Measurements from ENCODE around the gene CELF5. TPM values are rescaled to one million over a fixed set of nuclear protein-coding genes. Genes with fewer than 3 reads are reported as not detected.

Gene CELF5
- total and polyA plus RNA-seq, 9 donors = 1.3 to 6.4 (median 2.8) TPM

GRCh38 chr19:3208317-3209207, 15.9 kb upstream of the CELF5 start:
- Histone ChIP-seq H3K27ac (no peak overlapping the region), H3K36me3 (no peaks in the 10 kb centered on the region), H3K9me3 (no peaks in the 10 kb centered on the region), H3K4me1 (ENCODE audit: insufficient read depth) (no peaks in the 10 kb centered on the region), H3K27me3 (no peaks in the 10 kb centered on the region), H3K4me3 (no peak overlapping the region)
- TF ChIP-seq EP300 (IDR thresholded peaks at IDR 0.05) (no peak), CTCF (IDR thresholded peaks at IDR 0.05) (no peak), POLR2A (IDR thresholded peaks at IDR 0.05) (no peak)
- intact Hi-C loops (cut with DNase I) = no loop called here
- WGBS, 3 donors = 85 to 89% (median 88%) methylated on average over 33 of the region's 33 CpGs
- DNase-seq = no peak

GRCh38 chr19:3210347-3211017, 14.0 kb upstream of the CELF5 start:
- no peak overlapping the region for H3K27ac ChIP-seq
- WGBS, 3 donors = 30 to 33% (median 31%) methylated on average over 19 to 20 of the region's 20 CpGs
- DNase-seq = peak in 1 of 5 donors; percentile 57
- H3K9me3 ChIP-seq = no peaks in the 10 kb centered on the region
- no peaks in the 10 kb centered on the region for H3K27me3 ChIP-seq
- peak in 2 of 3 donors; percentile 20 to 22 for TF ChIP-seq CTCF (IDR thresholded peaks at IDR 0.05)
- TF ChIP-seq EP300 (IDR thresholded peaks at IDR 0.05) = no peak
- H3K36me3 ChIP-seq = no peaks in the 10 kb centered on the region
- intact Hi-C loops (cut with DNase I) = no loop called here
- H3K4me3 ChIP-seq = no peak overlapping the region
- H3K4me1 ChIP-seq (ENCODE audit: insufficient read depth) = no peaks in the 10 kb centered on the region

- no peak overlapping the region for H3K4me3 ChIP-seq
- H3K27ac ChIP-seq = no peak overlapping the region
- TF ChIP-seq CTCF (IDR thresholded peaks at IDR 0.05) = no peak
- no peak for TF ChIP-seq EP300 (IDR thresholded peaks at IDR 0.05)
- intact Hi-C loops (cut with DNase I) = no loop called here
- no peaks in the 10 kb centered on the region for H3K27me3 ChIP-seq
- no peak for DNase-seq
- no peaks in the 10 kb centered on the region for H3K4me1 ChIP-seq (ENCODE audit: insufficient read depth)
- 12 to 43% (median 12%) methylated on average over 12 of the region's 12 CpGs for WGBS, 3 donors
- no peaks in the 10 kb centered on the region for H3K36me3 ChIP-seq
- no peaks in the 10 kb centered on the region for H3K9me3 ChIP-seq
Measured at GRCh38 chr19:3211191-3211590, 13.3 kb upstream of the CELF5 start.

- 90 to 94% (median 91%) methylated on average over 7 of the region's 7 CpGs for WGBS, 3 donors
- TF ChIP-seq POLR2A (IDR thresholded peaks at IDR 0.05) (no peak), CTCF (IDR thresholded peaks at IDR 0.05) (no peak), EP300 (IDR thresholded peaks at IDR 0.05) (no peak)
- H3K36me3 ChIP-seq = no peaks in the 10 kb centered on the region
Measured at GRCh38 chr19:3213159-3213558, 11.3 kb upstream of the CELF5 start.

More at GRCh38 chr19:3213159-3213558, 11.3 kb upstream of the CELF5 start:
- no peak for DNase-seq
- H3K27ac ChIP-seq = no peak overlapping the region
- no peaks in the 10 kb centered on the region for H3K27me3 ChIP-seq
- no peaks in the 10 kb centered on the region for H3K9me3 ChIP-seq
- intact Hi-C loops (cut with DNase I) = no loop called here
- no peak overlapping the region for H3K4me3 ChIP-seq
- H3K4me1 ChIP-seq (ENCODE audit: insufficient read depth) = no peaks in the 10 kb centered on the region

Data from ovary (tissue), 9 donors.